HEK293 (cell line): Measurements from ENCODE around the gene DHDH.

Source experiments
- GFI1B ChIP-seq: fragments of 450-650 bp; formaldehyde crosslinking; IDR thresholded peaks from 2 replicates; pipeline ENCODE4 v1.5.1; 2016; ENCODE audit warnings: missing biosample characterization, missing genetic modification characterization
- HOXC10 ChIP-seq: sonication (generic); formaldehyde crosslinking; IDR thresholded peaks from 2 replicates; pipeline ENCODE4 v1.8.1; 2023; ENCODE audit warnings: mild to moderate bottlenecking, missing genetic modification reagents
- INSM2 ChIP-seq: fragments of 450-650 bp; formaldehyde crosslinking; IDR thresholded peaks from 2 replicates; pipeline ENCODE4 v1.5.1; 2016; ENCODE audit warnings: missing biosample characterization, missing genetic modification characterization
- KLF17 ChIP-seq: fragments of 450-650 bp; formaldehyde crosslinking; IDR thresholded peaks from 2 replicates; pipeline ENCODE4 v1.5.1; 2016; ENCODE audit warnings: missing biosample characterization, missing genetic modification characterization
- KLF8 ChIP-seq: fragments of 450-650 bp; formaldehyde crosslinking; IDR thresholded peaks from 2 replicates; pipeline ENCODE4 v1.5.1; 2016; ENCODE audit warnings: missing biosample characterization, missing genetic modification characterization
- YY1 ChIP-seq: fragments of 450-650 bp; formaldehyde crosslinking; IDR thresholded peaks from 2 replicates; pipeline ENCODE4 v1.5.1; 2018; ENCODE audit warnings: missing biosample characterization, missing genetic modification characterization
- ZBTB48 ChIP-seq: fragments of 450-650 bp; formaldehyde crosslinking; IDR thresholded peaks from 2 replicates; pipeline ENCODE4 v1.5.1; 2016; ENCODE audit warnings: missing biosample characterization, missing genetic modification characterization
- ZBTB6 ChIP-seq: fragments of 450-650 bp; formaldehyde crosslinking; IDR thresholded peaks from 2 replicates; pipeline ENCODE4 v1.5.1; 2017; ENCODE audit warnings: missing biosample characterization, missing genetic modification characterization
- ZFP37 ChIP-seq: fragments of 450-650 bp; formaldehyde crosslinking; IDR thresholded peaks from 2 replicates; pipeline ENCODE4 v1.5.1; 2016; ENCODE audit warnings: missing biosample characterization, missing genetic modification characterization
- ZFP41 ChIP-seq: fragments of 450-650 bp; formaldehyde crosslinking; IDR thresholded peaks from 2 replicates; pipeline ENCODE4 v1.5.1; 2016; ENCODE audit warnings: missing biosample characterization, missing genetic modification characterization, borderline replicate concordance
- ZNF121 ChIP-seq: fragments of 450-650 bp; formaldehyde crosslinking; IDR thresholded peaks from 2 replicates; pipeline ENCODE4 v1.5.1; 2016; ENCODE audit warnings: missing biosample characterization, missing genetic modification characterization
- ZNF223 ChIP-seq: fragments of 450-650 bp; formaldehyde crosslinking; IDR thresholded peaks from 2 replicates; pipeline ENCODE4 v1.5.1; 2016; ENCODE audit warnings: missing biosample characterization, missing genetic modification characterization
- ZNF302 ChIP-seq: fragments of 450-650 bp; formaldehyde crosslinking; IDR thresholded peaks from 2 replicates; pipeline ENCODE4 v1.5.1; 2016; ENCODE audit warnings: missing biosample characterization, missing genetic modification characterization, low read depth
- ZNF335 ChIP-seq: fragments of 450-650 bp; formaldehyde crosslinking; conservative IDR thresholded peaks from 2 replicates; pipeline ENCODE4 v1.5.1; 2016; ENCODE audit warnings: missing biosample characterization, missing genetic modification characterization
- ZNF366 ChIP-seq: fragments of 450-650 bp; formaldehyde crosslinking; conservative IDR thresholded peaks from 2 replicates; pipeline ENCODE4 v1.5.1; 2016; ENCODE audit warnings: missing biosample characterization, missing genetic modification characterization
- ZNF391 ChIP-seq: fragments of 450-650 bp; formaldehyde crosslinking; IDR thresholded peaks from 2 replicates; pipeline ENCODE4 v1.5.1; 2016; ENCODE audit warnings: low read depth, missing biosample characterization, missing genetic modification characterization, borderline replicate concordance
- ZNF426 ChIP-seq: fragments of 450-650 bp; formaldehyde crosslinking; IDR thresholded peaks from 2 replicates; pipeline ENCODE4 v1.5.1; 2017; ENCODE audit warnings: missing biosample characterization, missing genetic modification characterization, mild to moderate bottlenecking, inconsistent platforms, moderate library complexity
- ZNF449 ChIP-seq: fragments of 450-650 bp; formaldehyde crosslinking; IDR thresholded peaks from 2 replicates; pipeline ENCODE4 v1.5.1; 2017; ENCODE audit warnings: missing biosample characterization, mild to moderate bottlenecking, missing genetic modification characterization, moderate library complexity
- ZNF510 ChIP-seq: fragments of 450-650 bp; formaldehyde crosslinking; IDR thresholded peaks from 2 replicates; pipeline ENCODE4 v1.5.1; 2018; ENCODE audit warnings: mild to moderate bottlenecking, missing genetic modification characterization, missing biosample characterization; ENCODE audit not compliant: insufficient replicate concordance
- ZNF529 ChIP-seq: fragments of 450-650 bp; formaldehyde crosslinking; IDR thresholded peaks from 2 replicates; pipeline ENCODE4 v1.5.1; 2017; ENCODE audit warnings: missing genetic modification characterization, missing biosample characterization; ENCODE audit not compliant: insufficient replicate concordance
- ZNF544 ChIP-seq: fragments of 450-650 bp; formaldehyde crosslinking; IDR thresholded peaks from 2 replicates; pipeline ENCODE4 v1.5.0; 2017; ENCODE audit warnings: missing biosample characterization, missing genetic modification characterization
- ZNF660 ChIP-seq: fragments of 450-650 bp; IDR thresholded peaks from 2 replicates; pipeline ENCODE4 v1.5.1; 2018; ENCODE audit warnings: missing biosample characterization, mild to moderate bottlenecking, missing genetic modification characterization
- ZNF677 ChIP-seq: fragments of 450-650 bp; IDR thresholded peaks from 2 replicates; pipeline ENCODE4 v1.5.0; 2018; ENCODE audit warnings: missing biosample characterization, mild to moderate bottlenecking, missing genetic modification characterization, moderate library complexity
- ZNF837 ChIP-seq: fragments of 450-650 bp; formaldehyde crosslinking; IDR thresholded peaks from 2 replicates; pipeline ENCODE4 v1.5.1; 2016; ENCODE audit warnings: missing biosample characterization, missing genetic modification characterization
- ZXDB ChIP-seq: fragments of 450-650 bp; formaldehyde crosslinking; IDR thresholded peaks from 2 replicates; pipeline ENCODE4 v1.5.1; 2016; ENCODE audit warnings: missing biosample characterization, missing genetic modification characterization
- TF ChIP-seq, protein P1 (sequence below): fragments of 450-650 bp; formaldehyde crosslinking; IDR thresholded peaks from 2 replicates; pipeline ENCODE4 v1.5.1; 2016; ENCODE audit warnings: missing biosample characterization, missing genetic modification characterization, borderline replicate concordance

The DHDH gene

GRCh38 chr19:48954595-48955307 is 21.3 kb downstream of the DHDH start, which contains the start of gene BAX (continued):
- TF ChIP-seq ZNF335 (tag by site-specific recombination) (peak; percentile 93), ZNF302 (tag by site-specific recombination) (no peak), KLF17 (tag by site-specific recombination) (no peak), ZNF837 (tag by site-specific recombination) (no peak), ZFP37 (0 out of 2 replicates have a peak, but pooled peaks have one; percentile 34), ZBTB6 (tag by site-specific recombination) (peak; percentile 75), YY1 (tag by site-specific recombination) (peak; percentile 95), GFI1B (tag by site-specific recombination) (no peak), KLF8 (tag by site-specific recombination) (peak; percentile 72), ZNF510 (no peak), ZNF223 (peak; percentile 36; the same call in 1 of the 2 replicates), HOXC10 (CRISPR knock-in tag) (no peak), ZNF677 (tag by site-specific recombination) (no peak), ZFP41 (tag by site-specific recombination) (no peak), ZNF391 (tag by site-specific recombination) (0 out of 2 replicates have a peak, but pooled peaks have one; percentile 46), ZBTB48 (tag by site-specific recombination) (peak; percentile 54; the same call in 1 of the 2 replicates), ZNF366 (peak; percentile 87), ZNF544 (tag by site-specific recombination) (no peak), ZNF426 (tag by site-specific recombination) (no peak), ZNF121 (tag by site-specific recombination) (no peak), ZXDB (tag by site-specific recombination) (peak; percentile 81; the same call in 1 of the 2 replicates), ZNF449 (tag by site-specific recombination) (peak; percentile 84), INSM2 (peak; percentile 63), ZNF660 (tag by site-specific recombination) (peak; percentile 79), ZNF529 (tag by site-specific recombination) (no peak)
- TF ChIP-seq, protein P1, sequence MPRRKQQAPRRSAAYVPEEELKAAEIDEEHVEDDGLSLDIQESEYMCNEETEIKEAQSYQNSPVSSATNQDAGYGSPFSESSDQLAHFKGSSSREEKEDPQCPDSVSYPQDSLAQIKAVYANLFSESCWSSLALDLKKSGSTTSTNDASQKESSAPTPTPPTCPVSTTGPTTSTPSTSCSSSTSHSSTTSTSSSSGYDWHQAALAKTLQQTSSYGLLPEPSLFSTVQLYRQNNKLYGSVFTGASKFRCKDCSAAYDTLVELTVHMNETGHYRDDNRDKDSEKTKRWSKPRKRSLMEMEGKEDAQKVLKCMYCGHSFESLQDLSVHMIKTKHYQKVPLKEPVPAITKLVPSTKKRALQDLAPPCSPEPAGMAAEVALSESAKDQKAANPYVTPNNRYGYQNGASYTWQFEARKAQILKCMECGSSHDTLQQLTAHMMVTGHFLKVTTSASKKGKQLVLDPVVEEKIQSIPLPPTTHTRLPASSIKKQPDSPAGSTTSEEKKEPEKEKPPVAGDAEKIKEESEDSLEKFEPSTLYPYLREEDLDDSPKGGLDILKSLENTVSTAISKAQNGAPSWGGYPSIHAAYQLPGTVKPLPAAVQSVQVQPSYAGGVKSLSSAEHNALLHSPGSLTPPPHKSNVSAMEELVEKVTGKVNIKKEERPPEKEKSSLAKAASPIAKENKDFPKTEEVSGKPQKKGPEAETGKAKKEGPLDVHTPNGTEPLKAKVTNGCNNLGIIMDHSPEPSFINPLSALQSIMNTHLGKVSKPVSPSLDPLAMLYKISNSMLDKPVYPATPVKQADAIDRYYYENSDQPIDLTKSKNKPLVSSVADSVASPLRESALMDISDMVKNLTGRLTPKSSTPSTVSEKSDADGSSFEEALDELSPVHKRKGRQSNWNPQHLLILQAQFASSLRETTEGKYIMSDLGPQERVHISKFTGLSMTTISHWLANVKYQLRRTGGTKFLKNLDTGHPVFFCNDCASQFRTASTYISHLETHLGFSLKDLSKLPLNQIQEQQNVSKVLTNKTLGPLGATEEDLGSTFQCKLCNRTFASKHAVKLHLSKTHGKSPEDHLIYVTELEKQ (tag by site-specific recombination): peak; percentile 68; the same call in 1 of the 2 replicates
